ES-I3 (cell line): ENCODE data around the gene RALGPS2.
"Not testable (repeated sequence)": the region's sequence is repeated elsewhere in the genome, so short reads cannot be mapped to it uniquely, and the experiment has no call there.

Experiments
- H3K36me3 ChIP-seq: 2 replicates; pipeline ENCODE4 v1.6.1; 2013; ENCODE audit warnings: mild to moderate bottlenecking, low read length, control low read depth, moderate library complexity; ENCODE audit not compliant: insufficient read depth
- H3K4me1 ChIP-seq: 2 replicates; pipeline ENCODE4 v1.6.1; 2013; ENCODE audit warnings: mild to moderate bottlenecking, control low read depth, low read length; ENCODE audit not compliant: insufficient read depth
- H3K9ac ChIP-seq: 2 replicates; pipeline ENCODE4 v1.6.1; 2013; ENCODE audit warnings: low read depth, mild to moderate bottlenecking, low read length, moderate library complexity
- H3K9me3 ChIP-seq: 2 replicates; pipeline ENCODE4 v1.6.1; 2013; ENCODE audit warnings: mild to moderate bottlenecking, low read length, moderate library complexity; ENCODE audit not compliant: control insufficient read depth, insufficient read depth

Gene RALGPS2

DNA sequence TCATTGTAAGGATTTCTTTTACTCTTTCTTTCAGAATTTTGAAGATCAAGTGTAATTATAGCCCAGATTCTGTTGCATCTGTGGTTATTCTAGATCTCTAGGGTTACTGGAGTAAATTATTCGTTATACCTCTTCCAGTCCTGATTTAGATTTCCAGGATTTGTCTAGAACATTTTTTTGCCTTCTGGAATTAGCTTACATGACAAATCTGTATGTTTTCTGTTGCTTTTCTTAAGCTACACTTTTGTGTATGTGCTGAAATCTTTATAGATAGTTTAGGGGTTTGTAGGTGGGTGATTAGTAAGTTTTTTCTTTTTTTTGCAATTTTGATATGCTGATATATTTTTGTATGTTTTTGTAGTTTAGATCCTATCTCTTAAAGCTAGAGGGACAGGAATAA lies 13.7 kb downstream of the RALGPS2 start:
- H3K4me1 ChIP-seq: no peaks in the 10 kb centered on the region
- H3K9ac ChIP-seq: no peak overlapping the region
- H3K36me3 ChIP-seq: no peaks in the 10 kb centered on the region
- H3K9me3 ChIP-seq: no peaks in the 10 kb centered on the region; the same call in 1 of the 2 replicates

DNA sequence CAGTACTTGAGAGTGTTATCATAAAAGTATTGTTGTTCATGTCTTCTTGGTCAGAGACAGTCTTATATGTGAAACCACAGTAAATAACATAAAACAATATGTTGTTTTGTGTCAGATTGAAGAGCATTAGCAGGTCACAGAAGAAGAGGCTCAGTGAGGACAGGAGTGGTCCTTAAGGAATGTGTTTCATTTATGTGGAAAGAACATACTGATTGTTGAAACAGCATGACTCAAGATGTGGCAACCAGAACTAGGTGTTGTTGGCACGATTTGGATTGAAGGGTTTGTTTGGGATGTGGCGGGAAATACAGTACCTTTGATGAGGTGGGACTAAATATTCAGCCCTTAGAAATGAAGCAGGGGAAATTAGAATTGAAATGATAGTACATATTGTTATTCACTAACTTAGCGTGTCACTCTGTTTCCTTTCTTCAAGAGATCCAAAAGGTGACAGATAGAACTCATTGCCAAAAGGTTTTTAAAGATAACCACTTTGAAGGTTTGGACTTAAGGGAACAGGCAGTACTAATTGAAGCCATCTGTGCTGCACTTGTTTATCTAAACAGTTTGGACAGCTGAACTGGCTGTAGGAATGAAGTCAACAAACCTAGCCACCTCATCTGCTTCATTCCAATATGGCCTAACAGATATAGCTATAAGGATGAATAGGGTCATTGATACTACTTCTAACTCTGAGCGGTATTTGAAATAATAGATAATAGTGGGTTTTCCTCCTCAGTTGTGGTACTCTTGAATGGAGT lies 14.4 kb downstream of the RALGPS2 start:
- no peaks in the 10 kb centered on the region for H3K36me3 ChIP-seq
- no peak overlapping the region for H3K9ac ChIP-seq
- no peaks in the 10 kb centered on the region; the same call in 1 of the 2 replicates for H3K9me3 ChIP-seq
- H3K4me1 ChIP-seq: no peaks in the 10 kb centered on the region

DNA sequence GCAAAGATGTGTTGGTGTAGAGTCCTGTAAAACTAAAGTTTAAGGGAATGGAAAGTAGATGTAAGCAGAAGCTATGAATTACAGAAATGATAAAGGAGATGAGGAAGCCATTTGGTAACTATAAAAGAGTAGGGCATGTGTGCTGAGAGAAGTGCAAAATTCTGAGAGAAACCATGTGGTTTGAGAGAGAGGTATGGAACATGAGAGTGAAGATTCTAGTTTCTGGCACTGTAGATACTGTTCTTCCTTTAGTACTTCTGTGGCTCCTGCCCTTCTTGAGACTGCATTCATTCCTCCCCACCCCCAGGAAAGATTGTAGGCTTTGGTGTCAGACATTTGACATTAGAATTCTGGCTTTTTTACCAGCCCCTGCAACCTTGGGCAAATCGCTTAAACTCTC lies 15.4 kb downstream of the RALGPS2 start:
- Histone ChIP-seq H3K9ac (no peak overlapping the region), H3K36me3 (no peaks in the 10 kb centered on the region), H3K4me1 (no peaks in the 10 kb centered on the region), H3K9me3 (no peaks in the 10 kb centered on the region; the same call in 1 of the 2 replicates)

DNA sequence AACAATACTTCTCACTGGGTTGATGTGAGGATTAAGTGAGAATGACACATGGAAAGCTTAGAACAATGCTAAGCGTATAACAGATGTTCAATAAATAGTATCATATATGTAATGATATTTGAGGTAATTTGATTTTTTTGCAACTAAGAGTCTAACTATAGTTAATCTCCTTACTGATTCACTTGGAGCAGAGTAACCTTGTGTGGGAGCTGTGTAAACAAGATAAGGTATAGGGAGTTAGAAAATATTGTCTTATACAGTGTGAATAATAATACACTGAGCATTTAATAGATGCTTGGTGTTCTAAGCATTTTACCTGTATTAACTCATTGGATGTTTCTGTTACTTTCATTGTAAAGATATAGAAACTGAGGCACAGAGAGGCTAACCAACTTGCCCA lies 15.9 kb downstream of the RALGPS2 start:
- H3K9ac ChIP-seq: no peak overlapping the region
- H3K36me3 ChIP-seq: no peaks in the 10 kb centered on the region
- H3K4me1 ChIP-seq: no peaks in the 10 kb centered on the region
- no peaks in the 10 kb centered on the region; the same call in 1 of the 2 replicates for H3K9me3 ChIP-seq

DNA sequence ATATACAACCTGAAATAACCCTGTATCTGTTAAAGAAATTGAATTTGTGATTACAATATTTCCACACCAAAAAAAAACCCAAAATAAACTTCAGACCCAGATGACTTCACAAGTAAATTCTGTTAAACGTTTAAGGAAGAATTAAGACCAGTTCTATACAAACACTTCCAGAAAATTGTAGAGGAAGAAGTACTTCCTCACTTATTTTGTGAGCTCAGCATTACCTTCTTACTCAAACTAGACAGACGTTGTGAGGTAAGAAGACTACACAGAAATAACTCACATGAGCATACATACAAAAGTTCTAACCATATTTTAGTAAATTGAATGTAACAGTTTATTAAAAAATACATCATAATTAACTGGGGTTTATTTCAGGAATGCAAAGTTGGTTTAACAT lies 18.8 kb downstream of the RALGPS2 start:
- H3K36me3 ChIP-seq: no peaks in the 10 kb centered on the region
- no peaks in the 10 kb centered on the region for H3K4me1 ChIP-seq
- no peak overlapping the region for H3K9ac ChIP-seq
- no peaks in the 10 kb centered on the region; the same call in 1 of the 2 replicates for H3K9me3 ChIP-seq

DNA sequence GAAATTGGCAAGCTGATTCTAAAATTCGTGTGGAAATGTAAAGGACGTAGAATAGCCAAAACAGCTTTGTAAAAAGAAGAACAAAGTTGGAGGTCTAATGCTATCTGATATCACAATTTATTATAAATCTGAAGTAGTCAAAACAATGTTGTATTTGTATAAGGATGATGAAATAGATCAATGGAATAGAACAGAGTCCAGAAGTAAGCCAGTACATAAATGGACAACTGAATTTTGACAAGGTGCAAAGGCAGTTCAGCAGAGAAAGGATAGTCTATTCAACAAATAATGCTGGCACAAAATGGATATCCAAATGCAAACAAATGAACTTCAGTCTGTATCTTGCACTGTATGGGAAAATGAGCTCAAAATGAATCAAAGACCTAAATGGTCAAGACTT lies 20.2 kb downstream of the RALGPS2 start:
- H3K9ac ChIP-seq: no peak overlapping the region
- no peaks in the 10 kb centered on the region; the same call in 1 of the 2 replicates for H3K9me3 ChIP-seq
- H3K36me3 ChIP-seq: no peaks in the 10 kb centered on the region
- no peaks in the 10 kb centered on the region for H3K4me1 ChIP-seq

DNA sequence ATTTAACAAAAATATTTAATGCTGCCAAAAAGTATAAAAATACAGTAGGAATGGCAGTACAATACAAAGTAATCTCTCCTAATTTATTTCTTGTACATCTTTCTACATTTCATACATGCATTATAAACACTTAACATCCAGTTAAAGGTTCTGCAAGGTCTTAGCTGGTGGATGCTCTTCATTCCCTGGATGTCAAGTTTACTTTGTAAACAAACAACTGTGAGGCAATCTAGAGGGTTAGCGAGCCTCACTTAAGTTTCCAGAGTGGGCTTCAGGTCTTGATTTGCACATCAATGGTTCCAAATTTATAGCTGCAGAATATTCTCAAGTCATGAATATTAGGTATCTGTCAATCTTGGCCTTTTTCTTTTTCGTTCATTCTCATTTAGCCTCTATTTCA lies 21.3 kb downstream of the RALGPS2 start:
- Histone ChIP-seq H3K9ac (no peak overlapping the region), H3K9me3 (no peaks in the 10 kb centered on the region; the same call in 1 of the 2 replicates), H3K4me1 (no peaks in the 10 kb centered on the region), H3K36me3 (no peaks in the 10 kb centered on the region)

DNA sequence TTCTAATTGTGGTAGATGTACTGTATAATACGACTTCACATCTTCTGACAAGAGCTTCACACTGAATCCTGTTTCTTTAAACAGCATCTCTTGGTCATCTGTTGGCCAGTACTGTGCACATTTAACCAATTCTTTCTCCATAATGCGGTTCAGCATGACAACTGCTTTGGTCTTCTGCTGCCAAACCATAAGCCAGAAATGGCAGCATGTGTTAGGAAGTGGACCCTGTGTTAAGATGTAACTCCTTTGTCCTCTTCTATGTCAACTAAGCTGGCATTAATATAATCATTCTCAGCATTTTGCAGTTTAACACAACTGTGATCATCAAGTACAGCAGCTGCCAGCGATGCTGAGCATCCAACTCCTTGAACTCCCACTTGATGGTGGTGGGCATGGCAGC lies 22.3 kb downstream of the RALGPS2 start:
- H3K9me3 ChIP-seq, H3K36me3 ChIP-seq, H3K9ac ChIP-seq, H3K4me1 ChIP-seq: not testable (repeated sequence)

DNA sequence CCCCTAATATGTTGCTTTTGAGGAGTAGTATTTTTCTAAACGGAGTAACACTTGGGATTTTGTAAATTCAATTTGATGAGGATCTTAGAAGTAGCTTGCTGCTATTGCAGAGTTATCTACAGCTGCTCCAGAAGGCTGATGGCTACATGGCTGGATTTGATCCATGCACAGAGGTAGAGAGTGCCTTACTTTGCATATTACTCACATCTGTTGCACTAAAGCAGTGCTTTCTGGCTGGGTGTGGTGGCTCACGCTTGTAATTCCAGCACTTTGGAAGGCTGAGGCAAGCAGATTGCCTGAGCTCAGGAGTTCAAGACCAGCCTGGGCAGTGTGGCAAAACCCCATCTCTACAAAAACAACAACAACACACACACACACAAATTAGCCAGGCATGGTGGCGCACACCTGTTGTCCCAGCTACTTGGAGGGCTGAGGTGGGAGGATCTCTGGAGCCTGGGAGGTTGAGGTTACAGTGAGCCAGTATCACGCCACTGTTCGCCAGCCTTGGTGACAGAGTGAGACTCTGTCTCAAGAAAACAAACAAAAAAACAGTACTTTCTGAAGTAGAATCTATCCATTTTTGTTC lies 24.6 kb downstream of the RALGPS2 start:
- H3K36me3 ChIP-seq: no peaks in the 10 kb centered on the region
- H3K9me3 ChIP-seq: no peaks in the 10 kb centered on the region; the same call in 1 of the 2 replicates
- H3K4me1 ChIP-seq: no peaks in the 10 kb centered on the region
- H3K9ac ChIP-seq: no peak overlapping the region

DNA sequence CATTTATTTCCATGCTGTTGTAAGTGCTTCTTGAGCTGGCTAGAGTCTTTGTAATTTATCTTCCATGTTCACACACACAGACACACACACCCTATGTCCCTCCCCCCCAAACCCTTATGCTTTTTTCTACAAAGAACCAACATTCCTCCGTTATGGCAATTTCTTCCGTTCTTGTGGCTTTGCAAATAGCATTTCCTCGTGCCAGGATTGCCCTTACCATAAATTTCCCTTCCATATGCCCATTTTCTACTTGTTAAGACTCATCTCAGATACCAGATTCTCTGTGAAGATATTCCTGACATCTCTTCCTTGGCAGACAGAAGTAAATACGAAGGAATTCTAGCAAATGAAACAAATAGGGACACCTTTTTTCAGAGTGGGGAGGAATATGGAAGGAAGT lies 26.0 kb downstream of the RALGPS2 start:
- no peak overlapping the region for H3K9ac ChIP-seq
- H3K36me3 ChIP-seq: no peaks in the 10 kb centered on the region
- H3K4me1 ChIP-seq: no peaks in the 10 kb centered on the region
- peaks cover 4% of the 10 kb centered on the region for H3K9me3 ChIP-seq

DNA sequence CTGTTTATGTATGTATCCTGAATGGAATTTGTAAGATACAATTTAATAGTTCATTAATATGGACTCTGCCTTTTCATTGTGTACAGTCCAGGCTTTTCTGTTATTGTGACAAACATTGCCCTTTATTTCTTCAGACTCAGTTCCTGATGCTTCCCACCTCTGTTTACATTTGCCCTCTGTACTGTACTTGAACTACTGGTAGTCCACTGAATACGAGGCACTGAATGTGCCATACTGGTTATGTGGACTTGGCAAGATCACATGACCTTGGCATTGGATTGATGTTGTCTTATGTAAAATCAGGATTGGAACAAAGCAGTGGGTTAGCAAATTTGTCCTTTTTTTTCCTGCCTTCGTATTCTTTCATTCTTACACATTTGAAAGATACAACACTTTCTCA lies 27.8 kb downstream of the RALGPS2 start:
- Histone ChIP-seq H3K36me3 (no peaks in the 10 kb centered on the region), H3K9me3 (peaks cover 4% of the 10 kb centered on the region), H3K9ac (no peak overlapping the region), H3K4me1 (no peaks in the 10 kb centered on the region)

DNA sequence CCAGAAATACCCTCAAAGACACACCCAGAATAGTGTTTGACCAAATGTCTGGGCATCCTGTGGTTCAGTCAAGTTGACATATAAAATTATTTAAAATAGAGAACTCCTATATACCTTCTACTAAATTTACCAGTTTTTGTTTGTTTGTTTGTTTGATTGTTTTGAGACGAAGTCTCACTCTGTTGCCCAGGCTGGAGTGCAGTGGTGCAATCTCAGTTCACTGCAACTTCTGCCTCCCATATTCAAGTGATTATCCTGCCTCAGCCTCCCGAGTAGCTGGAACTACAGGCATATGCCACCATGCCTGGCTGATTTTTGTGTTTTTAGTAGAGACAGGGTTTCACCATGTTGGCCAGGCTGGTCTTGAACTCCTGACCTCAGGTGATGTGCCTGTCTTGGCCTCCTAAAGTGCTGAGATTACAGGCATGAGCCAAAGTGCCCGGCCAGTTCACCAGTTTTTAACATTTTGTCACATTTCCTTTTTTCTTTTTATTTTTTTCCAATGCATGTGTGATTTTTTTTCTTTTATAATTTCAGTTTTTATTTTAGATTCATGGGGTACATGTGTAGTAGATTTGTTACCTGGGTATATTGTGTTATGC lies 29.7 kb downstream of the RALGPS2 start:
- H3K36me3 ChIP-seq, H3K9me3 ChIP-seq, H3K4me1 ChIP-seq, H3K9ac ChIP-seq: not testable (repeated sequence)

DNA sequence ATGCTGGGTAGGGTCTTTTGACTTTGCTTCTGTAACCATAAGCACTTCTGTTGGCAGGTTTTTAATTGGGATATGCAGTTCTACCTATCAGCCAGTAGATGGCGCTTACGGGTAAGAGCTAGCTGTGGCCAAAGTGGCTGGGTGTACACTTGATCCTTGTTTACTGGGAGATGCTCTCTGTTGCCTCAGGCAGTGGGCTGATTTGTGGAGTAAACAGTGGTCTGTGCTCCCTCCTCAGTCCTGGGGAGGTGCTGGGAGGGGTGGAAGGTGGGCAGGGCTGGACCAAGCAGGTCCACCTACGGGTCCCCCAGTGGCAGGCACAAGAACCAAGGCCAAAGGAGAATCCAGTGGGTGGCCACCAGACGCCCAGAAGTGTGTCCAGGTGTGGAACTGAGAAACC lies 43.4 kb downstream of the RALGPS2 start:
- no peaks in the 10 kb centered on the region for H3K36me3 ChIP-seq
- no peaks in the 10 kb centered on the region for H3K4me1 ChIP-seq
- no peak overlapping the region for H3K9ac ChIP-seq
- H3K9me3 ChIP-seq: peaks cover 3% of the 10 kb centered on the region

DNA sequence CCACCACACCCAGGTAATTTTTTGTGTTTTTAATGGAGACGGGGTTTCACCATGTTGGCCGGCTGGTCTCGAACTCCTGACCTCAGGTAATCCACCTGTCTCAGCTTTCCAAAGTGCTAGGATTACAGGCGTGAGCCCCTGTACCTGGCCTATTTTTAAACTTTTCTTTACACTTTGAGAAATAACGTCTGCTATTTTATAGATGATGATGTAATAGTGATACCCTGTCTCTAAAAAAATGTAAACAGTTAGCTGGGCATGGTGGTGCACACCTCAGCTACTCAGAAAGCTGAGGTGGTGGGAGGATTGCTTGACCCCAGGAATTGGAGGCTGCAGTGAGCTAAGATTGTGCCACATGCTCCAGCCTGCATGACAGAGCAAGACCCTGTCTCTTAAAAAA lies 47.9 kb downstream of the RALGPS2 start:
- Histone ChIP-seq H3K36me3 (no peaks in the 10 kb centered on the region), H3K4me1 (no peaks in the 10 kb centered on the region), H3K9me3 (peaks cover 3% of the 10 kb centered on the region; the same call in 1 of the 2 replicates), H3K9ac (no peak overlapping the region)

DNA sequence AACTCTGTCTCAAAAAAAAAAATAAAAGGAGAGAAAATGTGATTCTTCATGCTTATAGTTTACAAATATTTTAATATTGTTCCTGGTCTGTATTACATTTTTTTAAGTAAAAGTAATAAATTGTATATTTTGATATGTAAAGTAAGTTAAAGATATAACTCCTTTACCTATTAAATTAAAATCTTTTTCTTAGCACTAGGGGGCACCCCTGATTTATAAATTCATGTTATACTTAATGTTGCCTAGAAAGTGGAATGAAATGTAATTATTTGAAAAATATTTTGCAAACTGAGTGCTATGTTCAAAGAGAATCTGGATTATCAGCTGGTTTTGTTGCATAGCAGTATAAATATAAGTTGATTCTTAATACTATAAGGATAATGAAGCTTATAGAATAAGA lies 49.2 kb downstream of the RALGPS2 start:
- no peaks in the 10 kb centered on the region for H3K36me3 ChIP-seq
- no peak overlapping the region for H3K9ac ChIP-seq
- no peaks in the 10 kb centered on the region; the same call in 1 of the 2 replicates for H3K9me3 ChIP-seq
- no peaks in the 10 kb centered on the region for H3K4me1 ChIP-seq
